Measurements from ENCODE around the gene CCDC51. TPM values are rescaled to one million over a fixed set of nuclear protein-coding genes. Genes with fewer than 3 reads are reported as not detected.

Gene CCDC51
- total and polyA plus RNA-seq, 9 of the 15 experiments (the other 6 are each of a cell fraction or from before 2014, with no cell fraction given): 6.5 to 18.6 (median 15.7) TPM

DNA sequence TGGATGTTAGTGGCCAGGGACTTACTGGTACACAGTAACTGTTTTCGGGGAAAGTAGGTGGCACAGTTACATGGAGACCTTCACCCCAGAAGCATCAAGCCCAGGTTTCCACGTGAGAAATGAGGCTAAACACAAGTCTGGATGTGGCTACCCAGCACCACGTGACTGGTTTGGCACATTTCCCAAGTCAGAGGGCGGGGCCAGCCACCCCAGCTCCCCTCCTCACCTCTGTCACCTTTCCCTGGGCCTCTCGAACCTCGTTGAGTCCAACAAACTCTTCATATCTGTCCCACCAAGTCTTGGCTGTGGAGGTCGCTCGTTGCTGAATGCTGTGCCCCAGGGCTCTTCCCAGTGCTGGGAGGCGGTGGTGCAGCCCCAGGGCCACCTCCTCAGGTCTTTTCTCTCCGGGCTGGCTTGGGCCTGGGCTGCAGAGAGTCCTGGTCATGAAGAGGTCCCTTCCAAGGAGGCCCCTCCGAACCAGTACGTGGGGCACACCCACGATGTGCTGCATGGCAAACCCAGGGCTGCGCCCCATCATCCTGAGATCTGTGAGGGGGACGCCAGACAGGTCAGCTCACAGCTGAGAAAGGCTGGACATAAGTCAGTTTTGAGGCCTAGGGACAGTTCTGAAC lies 5.2 kb downstream of the CCDC51 start (continued):
- TF ChIP-seq NR1H2 (CRISPR knock-in tag; IDR thresholded peaks at IDR 0.05) (no peak), PHTF2 (CRISPR knock-in tag; IDR thresholded peaks at IDR 0.05) (no peak), HIVEP1 (CRISPR knock-in tag; IDR thresholded peaks at IDR 0.05) (no peak), ZBTB9 (CRISPR knock-in tag; IDR thresholded peaks at IDR 0.05) (no peak), ZKSCAN8 (CRISPR knock-in tag; IDR thresholded peaks at IDR 0.05) (no peak), TFE3 (CRISPR knock-in tag; IDR thresholded peaks at IDR 0.05) (peak; percentile 83), USF1 (CRISPR knock-in tag; IDR thresholded peaks at IDR 0.05) (peak; percentile 86), ZC3H8 (IDR thresholded peaks at IDR 0.05) (no peak), OTX1 (CRISPR knock-in tag; IDR thresholded peaks at IDR 0.05) (no peak), NCOA6 (IDR thresholded peaks at IDR 0.05) (no peak), C11orf30 (IDR thresholded peaks at IDR 0.05; ENCODE audit: low read depth) (no peak), ZNF174 (CRISPR knock-in tag; IDR thresholded peaks at IDR 0.05) (no peak), SIX5 (IDR thresholded peaks at IDR 0.05; ENCODE audit: borderline replicate concordance in 1 of 2, insufficient read depth in 1 of 2, low read depth in 1 of 2, low read length in 2 of 2) (no peak), SIN3A (IDR thresholded peaks at IDR 0.05; ENCODE audit: borderline replicate concordance in 2 of 2, control insufficient read depth in 1 of 2, low read depth in 2 of 2, low read length in 2 of 2) (no peak)
- TF ChIP-seq, protein P1, sequence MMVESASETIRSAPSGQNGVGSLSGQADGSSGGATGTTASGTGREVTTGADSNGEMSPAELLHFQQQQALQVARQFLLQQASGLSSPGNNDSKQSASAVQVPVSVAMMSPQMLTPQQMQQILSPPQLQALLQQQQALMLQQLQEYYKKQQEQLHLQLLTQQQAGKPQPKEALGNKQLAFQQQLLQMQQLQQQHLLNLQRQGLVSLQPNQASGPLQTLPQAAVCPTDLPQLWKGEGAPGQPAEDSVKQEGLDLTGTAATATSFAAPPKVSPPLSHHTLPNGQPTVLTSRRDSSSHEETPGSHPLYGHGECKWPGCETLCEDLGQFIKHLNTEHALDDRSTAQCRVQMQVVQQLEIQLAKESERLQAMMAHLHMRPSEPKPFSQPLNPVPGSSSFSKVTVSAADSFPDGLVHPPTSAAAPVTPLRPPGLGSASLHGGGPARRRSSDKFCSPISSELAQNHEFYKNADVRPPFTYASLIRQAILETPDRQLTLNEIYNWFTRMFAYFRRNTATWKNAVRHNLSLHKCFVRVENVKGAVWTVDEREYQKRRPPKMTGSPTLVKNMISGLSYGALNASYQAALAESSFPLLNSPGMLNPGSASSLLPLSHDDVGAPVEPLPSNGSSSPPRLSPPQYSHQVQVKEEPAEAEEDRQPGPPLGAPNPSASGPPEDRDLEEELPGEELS (CRISPR knock-in tag; IDR thresholded peaks at IDR 0.05; ENCODE audit: borderline replicate concordance): no peak
- TF ChIP-seq, protein P2, sequence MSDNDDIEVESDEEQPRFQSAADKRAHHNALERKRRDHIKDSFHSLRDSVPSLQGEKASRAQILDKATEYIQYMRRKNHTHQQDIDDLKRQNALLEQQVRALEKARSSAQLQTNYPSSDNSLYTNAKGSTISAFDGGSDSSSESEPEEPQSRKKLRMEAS (CRISPR knock-in tag; IDR thresholded peaks at IDR 0.05): 0 out of 2 replicates have a peak, but pooled peaks have one; percentile 12
- TF ChIP-seq, protein P3, sequence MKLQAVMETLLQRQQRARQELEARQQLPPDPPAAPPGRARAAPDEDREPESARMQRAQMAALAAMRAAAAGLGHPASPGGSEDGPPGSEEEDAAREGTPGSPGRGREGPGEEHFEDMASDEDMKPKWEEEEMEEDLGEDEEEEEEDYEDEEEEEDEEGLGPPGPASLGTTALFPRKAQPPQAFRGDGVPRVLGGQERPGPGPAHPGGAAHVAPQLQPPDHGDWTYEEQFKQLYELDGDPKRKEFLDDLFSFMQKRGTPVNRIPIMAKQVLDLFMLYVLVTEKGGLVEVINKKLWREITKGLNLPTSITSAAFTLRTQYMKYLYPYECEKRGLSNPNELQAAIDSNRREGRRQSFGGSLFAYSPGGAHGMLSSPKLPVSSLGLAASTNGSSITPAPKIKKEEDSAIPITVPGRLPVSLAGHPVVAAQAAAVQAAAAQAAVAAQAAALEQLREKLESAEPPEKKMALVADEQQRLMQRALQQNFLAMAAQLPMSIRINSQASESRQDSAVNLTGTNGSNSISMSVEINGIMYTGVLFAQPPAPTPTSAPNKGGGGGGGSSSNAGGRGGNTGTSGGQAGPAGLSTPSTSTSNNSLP (IDR thresholded peaks at IDR 0.05; ENCODE audit: borderline replicate concordance, low read depth, low read length): no peak
- TF ChIP-seq, protein P4, sequence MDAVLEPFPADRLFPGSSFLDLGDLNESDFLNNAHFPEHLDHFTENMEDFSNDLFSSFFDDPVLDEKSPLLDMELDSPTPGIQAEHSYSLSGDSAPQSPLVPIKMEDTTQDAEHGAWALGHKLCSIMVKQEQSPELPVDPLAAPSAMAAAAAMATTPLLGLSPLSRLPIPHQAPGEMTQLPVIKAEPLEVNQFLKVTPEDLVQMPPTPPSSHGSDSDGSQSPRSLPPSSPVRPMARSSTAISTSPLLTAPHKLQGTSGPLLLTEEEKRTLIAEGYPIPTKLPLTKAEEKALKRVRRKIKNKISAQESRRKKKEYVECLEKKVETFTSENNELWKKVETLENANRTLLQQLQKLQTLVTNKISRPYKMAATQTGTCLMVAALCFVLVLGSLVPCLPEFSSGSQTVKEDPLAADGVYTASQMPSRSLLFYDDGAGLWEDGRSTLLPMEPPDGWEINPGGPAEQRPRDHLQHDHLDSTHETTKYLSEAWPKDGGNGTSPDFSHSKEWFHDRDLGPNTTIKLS (IDR thresholded peaks at IDR 0.05; ENCODE audit: borderline replicate concordance, low read depth): no peak

Data from K562 (cell line).